Gastrocnemius medialis (tissue), 4 donors: Measurements from ENCODE around the gene DRC7.

Source experiments
- CTCF ChIP-seq, 5 experiments: fragments of 450-650 bp in 3 of 5; fragments of 200-600 bp in 2 of 5; sonication (generic) in 2 of 5; IDR thresholded peaks in 4 of 5; conservative IDR thresholded peaks in 1 of 5; 1 replicate in 4 of 5; 2 replicates in 1 of 5; pipeline ENCODE4 v1.5.1; 2016 to 2019; ENCODE audit warnings: antibody characterized with exemption in 5 of 5, mild to moderate bottlenecking in 3 of 5, moderate library complexity in 3 of 5
- POLR2A ChIP-seq, 2 donors: fragments of 450-650 bp; IDR thresholded peaks; one replicate each; pipeline ENCODE4 v1.6.1; 2017; ENCODE audit warnings: antibody characterized with exemption in 2 of 2, mild to moderate bottlenecking in 2 of 2, moderate library complexity in 2 of 2

- no peak for TF ChIP-seq CTCF (IDR thresholded peaks at IDR 0.05 in 4 of 5, conservative IDR thresholded peaks at IDR 0.05 in 1 of 5)
- no peak for TF ChIP-seq POLR2A (IDR thresholded peaks at IDR 0.05)
Measured at GRCh38 chr16:57690782-57691471, 3.7 kb upstream of the DRC7 start.
